GM12878 (cell line): ENCODE measurements around the gene SLC38A3. TPM values are rescaled to one million over a fixed set of nuclear protein-coding genes. Genes with fewer than 3 reads are reported as not detected.
A peak's percentile ranks its signal among the peaks of the same experiment; 100 is the strongest.

Source experiments
- ATAC-seq: fragments of 200-7000 bp; cut with Tn5 transposase; 3 replicates; pipeline ENCODE4 v1.9.1; 2020; ENCODE audit warnings: mild to moderate bottlenecking, moderate library complexity
- BruUV-seq: library from RNA; stranded (reverse); fragments of 400-500 nt; replicated peaks from 2 replicates; lab custom pipeline; 2021; lab: Mats Ljungman, UMichigan
- CTCF ChIA-PET: fragments of 300-600 bp; sonication (Branson Sonifier 250); formaldehyde crosslinking; extraction: SDS; loops from one replicate; lab custom pipeline; 2021; ENCODE audit warnings: inconsistent platforms; lab: Yijun Ruan, JAX
- POLR2A ChIA-PET: fragments of 350-600 bp; formaldehyde crosslinking; extraction: SDS; loops from one replicate; lab custom pipeline; 2021; ENCODE audit warnings: inconsistent platforms; lab: Charles Lee
- RAD21 ChIA-PET: fragments of 300-600 bp; sonication (Branson Sonifier 250); formaldehyde crosslinking; loops from one replicate; lab custom pipeline; 2023; ENCODE audit warnings: antibody characterized with exemption; ENCODE audit not compliant: unreplicated experiment; lab: Charles Lee
- SMC1A ChIA-PET: fragments of 300-600 bp; sonication (Branson Sonifier 250); formaldehyde crosslinking; loops from one replicate; lab custom pipeline; 2023; ENCODE audit not compliant: unreplicated experiment, uncharacterized antibody; lab: Charles Lee
- DNase-seq: peaks from one replicate; pipeline ENCODE4 v3.0.0-alpha.2; 2011; ENCODE audit warnings: low read depth, low spot score
- FAIRE-seq: peaks from 3 replicates; lab custom pipeline; 2011; peaks lifted over from hg19 to GRCh38; lab: Jason Lieb, UNC
- H2AFZ ChIP-seq: 2 replicates; pipeline ENCODE4 v1.6.0; 2011; ENCODE audit warnings: low read depth, low read length, control low read depth; ENCODE audit not compliant: control insufficient read depth
- H3K27ac ChIP-seq: 2 replicates; pipeline ENCODE4 v1.5.1; 2011; ENCODE audit warnings: control low read depth; ENCODE audit not compliant: control insufficient read depth, insufficient read depth
- H3K27me3 ChIP-seq, 2 experiments: replicated peaks in 1 of 2; 2 replicates each; pipeline versions ENCODE4 v1.6.0 to v1.6.1; 2011; ENCODE audit warnings: low read length in 1 of 2; ENCODE audit not compliant: control insufficient read depth in 2 of 2, insufficient read depth in 2 of 2
- H3K36me3 ChIP-seq, 2 experiments: 2 replicates each; pipeline ENCODE4 v1.5.1; 2011; ENCODE audit warnings: low read length in 1 of 2; ENCODE audit not compliant: control insufficient read depth in 2 of 2, insufficient read depth in 2 of 2
- H3K4me1 ChIP-seq: 2 replicates; pipeline ENCODE4 v1.6.1; 2011; ENCODE audit warnings: mild to moderate bottlenecking, low read length, moderate library complexity, mixed read lengths; ENCODE audit not compliant: control insufficient read depth, insufficient read depth
- H3K4me2 ChIP-seq: 2 replicates; pipeline ENCODE4 v1.6.0; 2011; ENCODE audit warnings: control low read depth; ENCODE audit not compliant: control insufficient read depth, insufficient read depth
- H3K4me3 ChIP-seq: fragments of 200-600 bp; sonication (generic); 2 replicates; pipeline ENCODE4 v1.5.1; 2016
- H3K79me2 ChIP-seq: 2 replicates; pipeline ENCODE4 v1.6.0; 2011; ENCODE audit warnings: low read length; ENCODE audit not compliant: control insufficient read depth, insufficient read depth
- H3K9ac ChIP-seq: 2 replicates; pipeline ENCODE4 v1.8.0; 2011; ENCODE audit warnings: low read length, control low read depth, mixed read lengths; ENCODE audit not compliant: control insufficient read depth, insufficient read depth
- H3K9me3 ChIP-seq: replicated peaks from 3 replicates; pipeline ENCODE4 v1.5.1; 2011; ENCODE audit warnings: mild to moderate bottlenecking, low read length; ENCODE audit not compliant: control insufficient read depth, insufficient read depth
- H4K20me1 ChIP-seq: 2 replicates; pipeline ENCODE4 v1.6.0; 2011; ENCODE audit not compliant: control insufficient read depth, insufficient read depth
- ATF7 ChIP-seq: fragments of 450-650 bp; IDR thresholded peaks from 2 replicates; pipeline ENCODE4 v1.6.1; 2016; ENCODE audit warnings: low read depth, mild to moderate bottlenecking
- HCFC1 ChIP-seq: fragments of 150-350 bp; IDR thresholded peaks from 2 replicates; pipeline ENCODE4 v1.6.1; 2014; ENCODE audit warnings: low read length
- PML ChIP-seq: IDR thresholded peaks from 2 replicates; pipeline ENCODE4 v1.6.1; 2012; ENCODE audit warnings: low read length, inconsistent platforms
- SMC3 ChIP-seq: IDR thresholded peaks from 2 replicates; pipeline ENCODE4 v1.6.1; 2011; ENCODE audit warnings: low read length, improper control_type of control experiment, borderline replicate concordance
- TCF12 ChIP-seq: IDR thresholded peaks from 2 replicates; pipeline ENCODE4 v1.6.1; 2011; ENCODE audit warnings: low read depth, mild to moderate bottlenecking, low read length
- TCF7 ChIP-seq: IDR thresholded peaks from 2 replicates; pipeline ENCODE4 v1.6.1; 2014; ENCODE audit warnings: antibody characterized with exemption, borderline replicate concordance
- WGBS: methylation state at CpG from one replicate; pipeline ENCODE4 v1.1.6; 2016; ENCODE audit warnings: low lambda C conversion rate; ENCODE audit not compliant: insufficient replicate concordance, insufficient coverage; ENCODE audit errors: missing lambda C conversion rate; 5-methylcytosine and 5-hydroxymethylcytosine counted together
- in situ Hi-C: fragments of 300-500 bp; cut with MboI; formaldehyde crosslinking; loops from 9 replicates; pipeline ENCODE4 v1.14.3; 2018; ENCODE audit warnings: mixed read lengths
- intact Hi-C: fragments of 100-400 bp; cut with micrococcal nuclease; formaldehyde crosslinking; loops from one replicate; pipeline ENCODE4 v1.14.2; 2022; ENCODE audit not compliant: unreplicated experiment
- polyA plus RNA-seq, 11 experiments: library from polyadenylated mRNA; depleted of rRNA in 4 of 11; unstranded in 6 of 11; stranded (reverse) in 5 of 11; fragments of >200 nt; fragmentation: Nextera tagmentation in 4 of 11; fragmentation: Illumina TruSeq in 1 of 11; extraction: Ambion mirVana in 4 of 11; extraction: Trizol in 1 of 11; gene quantifications; 1 replicate in 1 of 11; 2 replicates in 10 of 11; pipeline versions ENCODE4 v1.2.1 to v1.2.3, GENCODE V29; 2011 to 2016; ENCODE audit warnings: inconsistent platforms in 2 of 11, missing spikeins in 2 of 11, low read depth in 1 of 11
- total RNA-seq, 4 experiments: library from RNA; depleted of rRNA in 3 of 4; stranded (reverse); fragments of >200 nt in 3 of 4; fragmentation: Illumina TruSeq in 1 of 4; extraction: Trizol in 1 of 4; gene quantifications; 2 replicates each; pipeline versions ENCODE4 v1.2.1 to v1.2.3, GENCODE V29; 2013 to 2021
- TF ChIP-seq, protein P1 (sequence below): fragments of 450-650 bp; IDR thresholded peaks from 2 replicates; pipeline ENCODE4 v1.6.1; 2017; ENCODE audit warnings: mild to moderate bottlenecking, moderate library complexity

The SLC38A3 gene
- total and polyA plus RNA-seq, 10 of the 15 experiments (the other 5 are each of a cell fraction or from before 2014, with no cell fraction given), result 0.14 TPM; not detected in 9

DNA sequence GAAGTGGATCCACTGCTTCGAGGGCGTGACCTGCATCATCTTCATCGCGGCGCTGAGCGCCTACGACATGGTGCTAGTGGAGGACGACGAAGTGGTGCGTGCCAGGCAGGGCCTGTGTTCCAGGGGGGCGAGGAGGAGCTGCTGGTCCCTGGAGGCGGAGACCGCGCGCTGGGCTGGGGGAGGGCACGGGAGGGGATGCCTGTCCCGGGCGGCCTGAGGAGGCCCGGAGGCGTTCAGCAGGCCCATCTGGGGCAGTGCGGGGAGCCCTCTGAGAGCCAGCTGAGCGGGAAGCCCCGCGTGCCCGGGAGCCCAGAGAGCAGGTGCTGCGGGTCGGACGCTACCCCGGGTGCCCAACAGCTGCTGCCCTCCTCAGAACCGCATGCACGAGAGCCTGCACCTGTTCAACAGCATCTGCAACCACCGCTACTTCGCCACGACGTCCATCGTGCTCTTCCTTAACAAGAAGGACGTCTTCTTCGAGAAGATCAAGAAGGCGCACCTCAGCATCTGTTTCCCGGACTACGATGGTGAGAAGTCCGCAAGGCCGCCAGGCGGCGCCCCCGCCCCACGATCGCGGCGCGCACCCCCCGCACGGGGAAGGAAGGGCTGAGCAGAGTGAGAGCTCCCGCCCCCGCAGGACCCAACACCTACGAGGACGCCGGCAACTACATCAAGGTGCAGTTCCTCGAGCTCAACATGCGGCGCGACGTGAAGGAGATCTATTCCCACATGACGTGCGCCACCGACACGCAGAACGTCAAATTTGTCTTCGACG, 10.8 kb upstream of the SLC38A3 start (continued):
- TF ChIP-seq, protein P1, sequence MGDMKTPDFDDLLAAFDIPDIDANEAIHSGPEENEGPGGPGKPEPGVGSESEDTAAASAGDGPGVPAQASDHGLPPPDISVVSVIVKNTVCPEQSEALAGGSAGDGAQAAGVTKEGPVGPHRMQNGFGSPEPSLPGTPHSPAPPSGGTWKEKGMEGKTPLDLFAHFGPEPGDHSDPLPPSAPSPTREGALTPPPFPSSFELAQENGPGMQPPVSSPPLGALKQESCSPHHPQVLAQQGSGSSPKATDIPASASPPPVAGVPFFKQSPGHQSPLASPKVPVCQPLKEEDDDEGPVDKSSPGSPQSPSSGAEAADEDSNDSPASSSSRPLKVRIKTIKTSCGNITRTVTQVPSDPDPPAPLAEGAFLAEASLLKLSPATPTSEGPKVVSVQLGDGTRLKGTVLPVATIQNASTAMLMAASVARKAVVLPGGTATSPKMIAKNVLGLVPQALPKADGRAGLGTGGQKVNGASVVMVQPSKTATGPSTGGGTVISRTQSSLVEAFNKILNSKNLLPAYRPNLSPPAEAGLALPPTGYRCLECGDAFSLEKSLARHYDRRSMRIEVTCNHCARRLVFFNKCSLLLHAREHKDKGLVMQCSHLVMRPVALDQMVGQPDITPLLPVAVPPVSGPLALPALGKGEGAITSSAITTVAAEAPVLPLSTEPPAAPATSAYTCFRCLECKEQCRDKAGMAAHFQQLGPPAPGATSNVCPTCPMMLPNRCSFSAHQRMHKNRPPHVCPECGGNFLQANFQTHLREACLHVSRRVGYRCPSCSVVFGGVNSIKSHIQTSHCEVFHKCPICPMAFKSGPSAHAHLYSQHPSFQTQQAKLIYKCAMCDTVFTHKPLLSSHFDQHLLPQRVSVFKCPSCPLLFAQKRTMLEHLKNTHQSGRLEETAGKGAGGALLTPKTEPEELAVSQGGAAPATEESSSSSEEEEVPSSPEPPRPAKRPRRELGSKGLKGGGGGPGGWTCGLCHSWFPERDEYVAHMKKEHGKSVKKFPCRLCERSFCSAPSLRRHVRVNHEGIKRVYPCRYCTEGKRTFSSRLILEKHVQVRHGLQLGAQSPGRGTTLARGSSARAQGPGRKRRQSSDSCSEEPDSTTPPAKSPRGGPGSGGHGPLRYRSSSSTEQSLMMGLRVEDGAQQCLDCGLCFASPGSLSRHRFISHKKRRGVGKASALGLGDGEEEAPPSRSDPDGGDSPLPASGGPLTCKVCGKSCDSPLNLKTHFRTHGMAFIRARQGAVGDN, result no peak
- no peak for TF ChIP-seq ATF7
- TF ChIP-seq TCF7, result no peak
- TF ChIP-seq TCF12, result 0 out of 2 replicates have a peak, but pooled peaks have one; percentile 38
- TF ChIP-seq SMC3, result peak; percentile 77
- TF ChIP-seq PML, result no peak
- TF ChIP-seq, all 136 proteins: peak for 6

DNA sequence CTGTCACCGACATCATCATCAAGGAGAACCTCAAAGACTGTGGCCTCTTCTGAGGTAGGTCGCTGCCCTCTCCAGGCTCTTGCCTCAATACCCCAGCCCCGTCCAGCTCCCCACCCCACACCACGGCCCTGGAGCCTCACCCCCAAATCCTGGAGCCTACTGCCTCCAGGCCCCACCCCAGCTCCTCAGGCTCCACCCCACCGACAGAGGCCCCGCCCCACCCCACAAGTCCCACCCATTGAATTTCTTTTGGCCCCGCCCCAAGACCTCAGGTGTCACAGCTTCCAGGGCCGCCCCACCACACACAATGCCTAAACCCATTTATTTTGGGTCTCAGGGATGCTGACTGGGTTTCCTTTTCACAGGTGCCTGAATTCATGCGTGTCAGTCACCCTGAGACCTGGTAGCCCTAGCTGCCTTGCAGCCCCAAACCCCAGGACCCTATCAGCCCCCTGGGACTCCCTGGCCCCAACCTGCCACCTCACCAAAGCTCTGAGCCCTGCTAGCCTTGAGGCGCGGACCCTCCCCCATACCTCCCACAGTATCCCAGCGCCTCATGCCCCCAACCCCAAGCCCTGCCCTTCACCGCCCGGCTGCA, 10.1 kb upstream of the SLC38A3 start:
- no peak for FAIRE-seq
- intact Hi-C loops, result no loop called here

More for the DNA sequence above, 10.1 kb upstream of the SLC38A3 start:
- no peaks in the 10 kb centered on the region for H3K36me3 ChIP-seq
- DNase-seq (no peak), ATAC-seq (peak; percentile 63)
- H3K79me2 ChIP-seq, result no peaks in the 10 kb centered on the region
- H4K20me1 ChIP-seq, result no peaks in the 10 kb centered on the region
- H3K27ac ChIP-seq, result no peak overlapping the region
- no TSS peak for BruUV-seq
- no peak overlapping the region for H3K9ac ChIP-seq
- H3K4me1 ChIP-seq, result no peaks in the 10 kb centered on the region
- no peaks in the 10 kb centered on the region for H3K9me3 ChIP-seq
- no peak overlapping the region for H3K4me3 ChIP-seq
- no peaks in the 10 kb centered on the region; a peak in 2 of 4 replicates for H3K27me3 ChIP-seq
- RAD21 ChIA-PET, result interaction anchor here (0.9 to 5.6 kb wide), 6 partner anchors 21 to 65 kb away, joined by 3 to 72 read pairs (median 8); no protein-coding TSS in a partner anchor
- no peak for TF ChIP-seq HCFC1
- TF ChIP-seq, all 136 proteins: peak for 0
- ChIA-PET CTCF (interaction anchor here (0.7 to 6.9 kb wide), 13 partner anchors 13 to 129 kb away, joined by 3 to 110 read pairs (median 6); partner anchors contain the start of gene GNAI2), POLR2A (interaction anchor here (1.2 kb wide), 1 partner anchor 26 kb away, joined by 3 read pairs; no protein-coding TSS in a partner anchor), SMC1A (interaction anchor here (0.7 to 3.0 kb wide), 6 partner anchors 26 to 85 kb away, joined by 3 to 23 read pairs (median 5); no protein-coding TSS in a partner anchor)
- in situ Hi-C loops, result loop anchor here (5.0 kb wide), 2 partner anchors 32 to 77 kb away; no protein-coding TSS in a partner anchor
- Histone ChIP-seq H2AFZ (no peak overlapping the region), H3K4me2 (no peak overlapping the region)
- 67% methylated on average over 12 of the region's 14 CpGs for whole genome bisulfite sequencing
